Coronary artery (tissue), 2 donors: ENCODE results near the gene KIF1B.

Experiments used
- DNase-seq: peaks from one replicate; pipeline ENCODE4 v3.0.0-alpha.2; 2017; ENCODE audit warnings: low spot score
- H3K27ac ChIP-seq, 2 donors: fragments of 200-600 bp; sonication (generic); one replicate each; pipeline ENCODE4 v1.5.1; 2016 to 2019
- H3K4me3 ChIP-seq: fragments of 200-600 bp; sonication (generic); 2 replicates; pipeline ENCODE4 v1.5.1; 2016; ENCODE audit warnings: mild to moderate bottlenecking, moderate library complexity
- CTCF ChIP-seq: fragments of 200-600 bp; sonication (generic); IDR thresholded peaks from one replicate; pipeline ENCODE4 v1.5.1; 2019; ENCODE audit warnings: antibody characterized with exemption

KIF1B gene

GRCh38 chr1:10283318-10283984 is 73.1 kb downstream of the KIF1B start:
- DNase-seq: no peak
- TF ChIP-seq CTCF: no peak
- Histone ChIP-seq H3K27ac (no peak overlapping the region), H3K4me3 (no peak overlapping the region)

GRCh38 chr1:10286244-10286643 is 75.9 kb downstream of the KIF1B start:
- peak overlapping the region; percentile 48 to 71 for H3K27ac ChIP-seq
- DNase-seq: no peak
- TF ChIP-seq CTCF: no peak
- no peak overlapping the region for H3K4me3 ChIP-seq

- no peak for TF ChIP-seq CTCF
- no peak for DNase-seq
- no peak overlapping the region for H3K4me3 ChIP-seq
- peak overlapping the region; percentile 48 to 71 for H3K27ac ChIP-seq
Observed at GRCh38 chr1:10287023-10287645, 76.8 kb downstream of the KIF1B start.

- no peak for TF ChIP-seq CTCF
- H3K27ac ChIP-seq: peak overlapping the region in 1 of 2 donors; percentile 24
- H3K4me3 ChIP-seq: no peak overlapping the region
- DNase-seq: no peak
Observed at GRCh38 chr1:10288029-10288615, 77.8 kb downstream of the KIF1B start.

- Histone ChIP-seq H3K27ac (no peak overlapping the region), H3K4me3 (no peak overlapping the region)
- TF ChIP-seq CTCF: no peak
- no peak for DNase-seq
Observed at GRCh38 chr1:10291705-10292104, 81.3 kb downstream of the KIF1B start.

GRCh38 chr1:10292188-10292587 is 81.8 kb downstream of the KIF1B start:
- no peak for TF ChIP-seq CTCF
- Histone ChIP-seq H3K27ac (no peak overlapping the region), H3K4me3 (no peak overlapping the region)
- no peak for DNase-seq
